Uterus (tissue), 4 donors: ENCODE results near the gene TNS1. TPM values are rescaled to one million over a fixed set of nuclear protein-coding genes. Genes with fewer than 3 reads are reported as not detected.

Experiments
- DNase-seq, 2 donors: peaks; one replicate each; pipeline ENCODE4 v3.0.0-alpha.2; 2019 to 2020
- H3K27ac ChIP-seq, 2 donors: fragments of 200-600 bp; sonication (generic); 1 replicate in 1 of 2; 2 replicates in 1 of 2; pipeline ENCODE4 v1.5.1; 2016 to 2018
- H3K27me3 ChIP-seq, 2 donors: fragments of 200-600 bp; sonication (generic); one replicate each; pipeline ENCODE4 v1.5.1; 2018 to 2019; ENCODE audit warnings: control low read depth in 1 of 2
- H3K36me3 ChIP-seq, 2 donors: fragments of 200-600 bp; sonication (generic); one replicate each; pipeline ENCODE4 v1.5.1; 2019; ENCODE audit warnings: control low read depth in 1 of 2
- H3K4me1 ChIP-seq, 2 donors: fragments of 200-600 bp; sonication (generic); one replicate each; pipeline ENCODE4 v1.5.1; 2018 to 2019; ENCODE audit warnings: control low read depth in 1 of 2
- H3K4me3 ChIP-seq, 2 donors: fragments of 200-600 bp; sonication (generic); 1 replicate in 1 of 2; 2 replicates in 1 of 2; pipeline ENCODE4 v1.5.1; 2018 to 2019; ENCODE audit warnings: mild to moderate bottlenecking in 1 of 2
- H3K9me3 ChIP-seq, 2 donors: fragments of 200-600 bp; sonication (generic); one replicate each; pipeline ENCODE4 v1.5.1; 2019; ENCODE audit warnings: control low read depth in 1 of 2
- POLR2A ChIP-seq, 2 donors: fragments of 450-650 bp; IDR thresholded peaks; one replicate each; pipeline ENCODE4 v1.6.1; 2016; ENCODE audit warnings: antibody characterized with exemption in 2 of 2, mild to moderate bottlenecking in 1 of 2, moderate library complexity in 1 of 2
- intact Hi-C: fragments of 100-400 bp; cut with DNase I; formaldehyde crosslinking; loops from one replicate; pipeline ENCODE4 v1.15.1; 2023; ENCODE audit warnings: low total_unique reads
- total RNA-seq, 4 donors: library from RNA; depleted of rRNA in 3 of 4; stranded (reverse); fragments of >200 nt in 3 of 4; gene quantifications; one replicate each; pipeline versions ENCODE4 v1.1.0 to v1.2.4, GENCODE V29; 2014 to 2023
- TF ChIP-seq, protein P1 (sequence below), 4 experiments: fragments of 200-600 bp in 2 of 4; fragments of 450-650 bp in 2 of 4; sonication (generic) in 2 of 4; IDR thresholded peaks; one replicate each; pipeline ENCODE4 v1.5.1; 2016 to 2019; ENCODE audit warnings: antibody characterized with exemption in 4 of 4, mild to moderate bottlenecking in 2 of 4, moderate library complexity in 1 of 4
- donor health status: DM: yes; HTN: yes; CAD: no.

TNS1 gene
- total RNA-seq, 4 donors from 2014 or later, result 144 to 1,338 (median 313) TPM

DNA sequence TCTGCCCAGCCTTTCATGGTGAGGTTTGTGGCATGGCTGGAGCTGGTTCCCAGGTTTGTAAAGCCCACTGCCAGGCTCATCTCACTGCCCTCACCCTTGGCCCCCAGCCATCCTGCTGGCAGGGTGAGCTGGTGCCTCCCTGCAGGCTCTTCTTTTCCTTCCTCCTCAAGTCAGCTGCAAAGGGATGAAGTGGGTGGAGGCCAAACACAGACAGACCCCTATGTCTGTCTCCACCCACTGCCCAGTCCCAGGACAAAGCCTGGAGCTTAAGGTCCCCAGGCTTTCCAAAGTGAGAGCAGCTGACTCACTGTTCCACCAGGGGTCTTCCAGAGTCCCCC lies 92.0 kb downstream of the TNS1 start:
- peak in 1 of 2 donors; percentile 22 for DNase-seq
- intact Hi-C loops, result no loop called here
- Histone ChIP-seq H3K36me3 (no peaks in the 10 kb centered on the region), H3K27me3 (no peaks in the 10 kb centered on the region), H3K4me3 (no peak overlapping the region), H3K9me3 (no peaks in the 10 kb centered on the region), H3K4me1 (peaks cover 60 to 61% of the 10 kb centered on the region in 2 donors), H3K27ac (peak overlapping the region; percentile 92 to 97)
- TF ChIP-seq, protein P1, sequence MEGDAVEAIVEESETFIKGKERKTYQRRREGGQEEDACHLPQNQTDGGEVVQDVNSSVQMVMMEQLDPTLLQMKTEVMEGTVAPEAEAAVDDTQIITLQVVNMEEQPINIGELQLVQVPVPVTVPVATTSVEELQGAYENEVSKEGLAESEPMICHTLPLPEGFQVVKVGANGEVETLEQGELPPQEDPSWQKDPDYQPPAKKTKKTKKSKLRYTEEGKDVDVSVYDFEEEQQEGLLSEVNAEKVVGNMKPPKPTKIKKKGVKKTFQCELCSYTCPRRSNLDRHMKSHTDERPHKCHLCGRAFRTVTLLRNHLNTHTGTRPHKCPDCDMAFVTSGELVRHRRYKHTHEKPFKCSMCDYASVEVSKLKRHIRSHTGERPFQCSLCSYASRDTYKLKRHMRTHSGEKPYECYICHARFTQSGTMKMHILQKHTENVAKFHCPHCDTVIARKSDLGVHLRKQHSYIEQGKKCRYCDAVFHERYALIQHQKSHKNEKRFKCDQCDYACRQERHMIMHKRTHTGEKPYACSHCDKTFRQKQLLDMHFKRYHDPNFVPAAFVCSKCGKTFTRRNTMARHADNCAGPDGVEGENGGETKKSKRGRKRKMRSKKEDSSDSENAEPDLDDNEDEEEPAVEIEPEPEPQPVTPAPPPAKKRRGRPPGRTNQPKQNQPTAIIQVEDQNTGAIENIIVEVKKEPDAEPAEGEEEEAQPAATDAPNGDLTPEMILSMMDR (IDR thresholded peaks at IDR 0.05), result no peak
- no peak for TF ChIP-seq POLR2A (IDR thresholded peaks at IDR 0.05)

DNA sequence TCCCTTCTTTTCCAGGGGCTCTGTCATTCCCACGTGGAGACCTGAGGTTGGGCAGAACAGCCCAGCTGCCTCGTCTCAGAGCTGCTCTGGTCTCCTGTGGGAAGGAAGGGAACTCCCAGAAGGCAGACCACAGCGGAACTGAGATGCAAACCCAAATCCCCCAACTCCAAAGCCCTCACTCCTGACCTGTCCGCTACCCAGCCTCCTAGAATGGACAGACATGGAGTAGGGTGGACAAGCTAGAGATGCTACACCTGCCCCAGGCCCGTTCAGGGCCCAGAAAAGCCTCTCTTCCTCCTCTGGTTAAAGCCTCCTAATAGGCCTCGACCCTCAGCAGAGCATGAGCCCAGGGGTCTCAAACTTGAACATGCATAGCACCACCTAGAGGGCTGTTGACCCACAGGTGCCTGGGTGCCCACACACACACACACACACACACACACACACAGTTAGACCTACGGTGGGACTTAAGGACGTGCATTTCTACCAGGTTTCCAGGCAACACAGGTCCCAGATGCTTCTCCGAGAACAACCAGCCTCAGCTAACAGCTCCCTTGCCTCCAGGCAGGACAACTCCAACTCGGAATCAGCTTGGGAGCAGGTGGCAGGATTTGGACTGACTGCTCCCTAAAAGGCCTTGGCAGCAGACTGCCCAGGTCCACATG lies 93.5 kb downstream of the TNS1 start:
- Histone ChIP-seq H3K9me3 (no peaks in the 10 kb centered on the region), H3K4me1 (peaks cover 46 to 75% of the 10 kb centered on the region in 2 donors), H3K27me3 (no peaks in the 10 kb centered on the region), H3K36me3 (no peaks in the 10 kb centered on the region), H3K4me3 (no peak overlapping the region), H3K27ac (peak overlapping the region; percentile 92 to 97)
- intact Hi-C loops, result no loop called here
- DNase-seq, result no peak
- TF ChIP-seq POLR2A (IDR thresholded peaks at IDR 0.05), result no peak

DNA sequence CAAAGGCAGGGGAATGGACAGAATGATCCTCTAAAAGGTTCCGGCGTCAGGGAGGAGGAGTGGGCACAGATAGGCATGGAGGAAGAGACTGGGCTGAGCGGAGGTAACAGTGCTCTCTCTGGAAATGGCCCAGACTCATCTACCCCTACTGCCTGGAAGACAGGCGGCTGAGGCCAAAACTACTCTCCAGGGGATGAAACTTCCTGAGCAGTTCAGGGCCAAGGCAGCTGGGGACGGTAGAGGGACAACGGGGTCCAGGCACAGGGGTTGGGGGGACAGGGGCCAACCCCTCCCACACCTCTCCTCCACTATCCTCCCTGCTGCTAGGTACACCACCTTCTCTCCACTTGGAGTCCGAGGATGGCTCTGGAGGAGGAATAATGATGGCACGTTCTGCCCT lies 94.3 kb downstream of the TNS1 start:
- Histone ChIP-seq H3K36me3 (no peaks in the 10 kb centered on the region), H3K4me1 (peaks cover 46 to 73% of the 10 kb centered on the region in 2 donors), H3K27ac (peak overlapping the region; percentile 92 to 97), H3K9me3 (no peaks in the 10 kb centered on the region), H3K27me3 (no peaks in the 10 kb centered on the region), H3K4me3 (no peak overlapping the region)
- intact Hi-C loops, result no loop called here
- TF ChIP-seq, protein P1 (IDR thresholded peaks at IDR 0.05), result no peak
- TF ChIP-seq POLR2A (IDR thresholded peaks at IDR 0.05), result no peak
- DNase-seq, result peak in 1 of 2 donors; percentile 23

DNA sequence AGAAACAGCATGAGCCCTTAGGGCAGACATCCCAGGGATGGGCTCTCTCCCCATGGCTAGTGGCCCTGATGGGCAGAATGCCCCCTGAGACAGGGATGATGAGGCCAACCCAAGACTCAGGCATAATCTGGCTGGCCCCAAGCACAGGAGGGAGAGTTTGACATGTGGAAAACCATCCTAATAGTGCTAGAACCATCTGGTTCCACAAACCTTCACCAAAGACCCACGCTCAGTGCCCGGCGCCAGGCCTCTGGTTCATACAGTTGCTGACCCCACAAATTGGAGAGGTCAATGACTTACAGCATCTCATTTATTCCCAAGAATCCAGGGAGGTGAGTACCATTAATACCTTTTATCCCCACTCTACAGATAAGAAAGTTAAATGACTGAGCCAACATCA lies 95.5 kb downstream of the TNS1 start:
- no peak for DNase-seq
- H3K4me3 ChIP-seq, result no peak overlapping the region
- peaks cover 48 to 69% of the 10 kb centered on the region in 2 donors for H3K4me1 ChIP-seq
- TF ChIP-seq, protein P1 (IDR thresholded peaks at IDR 0.05), result no peak
- TF ChIP-seq POLR2A (IDR thresholded peaks at IDR 0.05), result no peak
- H3K36me3 ChIP-seq, result no peaks in the 10 kb centered on the region
- no peaks in the 10 kb centered on the region for H3K27me3 ChIP-seq
- peak overlapping the region; percentile 92 to 97 for H3K27ac ChIP-seq
- intact Hi-C loops, result no loop called here
- H3K9me3 ChIP-seq, result no peaks in the 10 kb centered on the region

DNA sequence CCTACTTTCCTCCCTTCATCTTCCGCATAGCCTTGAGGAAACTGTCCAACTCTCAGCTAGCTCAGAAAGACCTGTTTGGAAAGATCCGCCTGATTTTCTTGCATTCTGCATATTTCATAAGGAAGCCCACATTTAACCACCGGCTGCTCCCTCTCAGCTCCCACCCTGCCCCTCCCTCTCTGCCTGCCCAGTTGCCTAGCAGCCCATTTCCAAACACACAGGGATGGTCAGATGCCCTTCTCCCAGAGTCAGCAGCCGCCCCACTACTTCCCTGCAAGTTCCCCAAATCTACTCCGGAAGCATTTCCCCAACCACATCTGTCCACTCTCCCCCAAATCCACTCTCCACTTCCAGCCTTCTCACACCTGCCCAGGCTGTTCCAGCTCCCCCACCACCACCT lies 96.0 kb downstream of the TNS1 start:
- intact Hi-C loops, result no loop called here
- Histone ChIP-seq H3K4me3 (no peak overlapping the region), H3K4me1 (peaks cover 46 to 68% of the 10 kb centered on the region in 2 donors), H3K36me3 (no peaks in the 10 kb centered on the region), H3K27me3 (no peaks in the 10 kb centered on the region), H3K9me3 (no peaks in the 10 kb centered on the region), H3K27ac (peak overlapping the region; percentile 92 to 97)
- DNase-seq, result peak; percentile 57 to 62
- no peak for TF ChIP-seq POLR2A (IDR thresholded peaks at IDR 0.05)
- TF ChIP-seq, protein P1 (IDR thresholded peaks at IDR 0.05), result no peak
